ENCODE results near the gene ANKLE1.

Gene ANKLE1

GRCh38 chr19:17324357-17325114 lies 42.8 kb downstream of the ANKLE1 start:
- TF ChIP-seq RARB (CRISPR knock-in tag; IDR thresholded peaks at IDR 0.05) (no peak), TCF4 (CRISPR knock-in tag; IDR thresholded peaks at IDR 0.05; ENCODE audit: borderline replicate concordance) (no peak), CSRNP3 (CRISPR knock-in tag; IDR thresholded peaks at IDR 0.05) (no peak), ZFP30 (CRISPR knock-in tag; IDR thresholded peaks at IDR 0.05) (no peak), TOX (CRISPR knock-in tag; IDR thresholded peaks at IDR 0.05; ENCODE audit: borderline replicate concordance) (no peak), ZFP3 (CRISPR knock-in tag; IDR thresholded peaks at IDR 0.05) (no peak), ZNF70 (CRISPR knock-in tag; IDR thresholded peaks at IDR 0.05) (no peak), POU6F1 (CRISPR knock-in tag; IDR thresholded peaks at IDR 0.05; ENCODE audit: borderline replicate concordance, low read depth) (no peak), SNAI2 (CRISPR knock-in tag; IDR thresholded peaks at IDR 0.05) (no peak), CREB5 (CRISPR knock-in tag; IDR thresholded peaks at IDR 0.05; ENCODE audit: low read depth) (no peak), ZNF565 (CRISPR knock-in tag; conservative IDR thresholded peaks at IDR 0.05; ENCODE audit: low read depth) (no peak), ZC3H10 (CRISPR knock-in tag; IDR thresholded peaks at IDR 0.05) (no peak), GLIS3 (CRISPR knock-in tag; IDR thresholded peaks at IDR 0.05) (no peak), ESRRG (CRISPR knock-in tag; IDR thresholded peaks at IDR 0.05) (no peak), PATZ1 (CRISPR knock-in tag; IDR thresholded peaks at IDR 0.05; ENCODE audit: borderline replicate concordance) (no peak), OSR1 (CRISPR knock-in tag; IDR thresholded peaks at IDR 0.05) (no peak), BACH2 (CRISPR knock-in tag; IDR thresholded peaks at IDR 0.05; ENCODE audit: borderline replicate concordance) (no peak), PPARA (CRISPR knock-in tag; IDR thresholded peaks at IDR 0.05; ENCODE audit: borderline replicate concordance) (no peak), ZNF8 (CRISPR knock-in tag; IDR thresholded peaks at IDR 0.05) (no peak), CSDC2 (CRISPR knock-in tag; IDR thresholded peaks at IDR 0.05) (no peak)
- ATAC-seq: no peak

GRCh38 chr19:17325133-17325532 lies 43.4 kb downstream of the ANKLE1 start:
- ATAC-seq: no peak
- TF ChIP-seq ZNF8 (CRISPR knock-in tag; IDR thresholded peaks at IDR 0.05): no peak
- no peak for TF ChIP-seq POU6F1 (CRISPR knock-in tag; IDR thresholded peaks at IDR 0.05; ENCODE audit: borderline replicate concordance, low read depth)
- no peak for TF ChIP-seq ZNF565 (CRISPR knock-in tag; conservative IDR thresholded peaks at IDR 0.05; ENCODE audit: low read depth)
- TF ChIP-seq TSHZ2 (CRISPR knock-in tag; IDR thresholded peaks at IDR 0.05): no peak
- no peak for TF ChIP-seq SNAI2 (CRISPR knock-in tag; IDR thresholded peaks at IDR 0.05)
- no peak for TF ChIP-seq ZNF70 (CRISPR knock-in tag; IDR thresholded peaks at IDR 0.05)
- TF ChIP-seq ESRRG (CRISPR knock-in tag; IDR thresholded peaks at IDR 0.05): no peak
- TF ChIP-seq PPARA (CRISPR knock-in tag; IDR thresholded peaks at IDR 0.05; ENCODE audit: borderline replicate concordance): no peak
- TF ChIP-seq GLIS3 (CRISPR knock-in tag; IDR thresholded peaks at IDR 0.05): no peak
- TF ChIP-seq CREB5 (CRISPR knock-in tag; IDR thresholded peaks at IDR 0.05; ENCODE audit: low read depth): no peak
- TF ChIP-seq ZFP3 (CRISPR knock-in tag; IDR thresholded peaks at IDR 0.05): no peak
- TF ChIP-seq RARB (CRISPR knock-in tag; IDR thresholded peaks at IDR 0.05): no peak
